Measurements from ENCODE around the gene FOCAD.
"Not testable (repeated sequence)": the region's sequence is repeated elsewhere in the genome, so short reads cannot be mapped to it uniquely, and the experiment has no call there.

FOCAD gene

DNA sequence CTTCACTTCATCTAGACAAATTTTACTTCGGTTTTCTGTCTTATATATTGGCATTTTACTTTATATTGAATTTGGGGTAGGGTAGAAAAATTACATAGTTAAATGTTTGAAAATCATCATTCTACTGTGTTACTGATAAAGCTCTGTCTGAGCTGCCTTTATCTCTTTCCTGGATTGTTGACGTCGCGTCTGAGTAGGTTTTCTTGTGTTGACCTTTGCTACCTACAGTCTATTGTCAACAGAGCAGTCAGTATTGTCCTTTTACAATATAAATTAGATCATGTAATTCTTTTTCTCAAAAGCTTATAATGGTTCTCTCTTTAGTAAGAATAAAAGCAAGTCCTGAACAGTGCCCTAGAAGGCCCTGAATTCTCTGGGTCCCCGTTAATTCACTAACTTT lies 219.2 kb downstream of the FOCAD start:
- DNase-seq: no peak

DNA sequence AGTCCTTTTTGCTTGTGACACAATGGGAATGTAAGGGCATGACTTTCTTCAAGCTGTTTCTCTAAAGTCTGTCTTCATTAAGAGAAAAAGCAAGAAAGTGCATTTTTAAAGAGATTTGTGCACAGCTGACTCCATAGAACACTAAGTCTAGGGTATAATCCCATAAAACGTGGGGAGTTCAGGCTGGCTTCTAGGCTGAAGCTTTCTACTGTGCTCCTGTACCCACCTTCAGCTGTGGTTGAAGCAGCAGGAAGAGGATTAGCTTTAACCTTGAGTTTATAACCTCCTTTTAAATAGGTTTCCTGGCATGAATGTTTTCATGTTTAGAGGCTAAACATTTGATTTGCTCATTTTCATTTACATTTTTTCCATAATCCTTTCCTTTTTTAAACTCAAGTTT lies 220.9 kb downstream of the FOCAD start:
- DNase-seq: no peak

GRCh38 chr9:20906326-20906725 lies 222.3 kb downstream of the FOCAD start:
- DNase-seq: no peak

DNA sequence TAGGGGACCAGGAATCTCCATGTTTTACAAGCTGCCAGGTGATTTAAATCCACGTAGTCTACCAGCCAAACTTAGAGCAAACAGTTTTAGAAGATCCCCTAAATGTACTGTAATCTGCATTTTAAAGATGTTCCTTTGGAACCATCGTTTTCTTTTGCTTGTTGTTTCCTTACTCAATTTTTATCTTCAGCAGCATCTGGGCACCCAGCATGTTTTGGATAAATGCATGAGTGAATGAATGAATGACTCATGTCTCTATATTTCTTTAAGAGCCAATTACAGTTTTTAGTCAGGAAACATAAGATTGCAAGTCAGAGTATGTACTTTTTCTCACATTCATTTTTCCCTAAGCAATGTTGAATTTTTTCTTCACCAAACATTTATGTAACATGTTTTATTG lies 224.4 kb downstream of the FOCAD start:
- DNase-seq: no peak

GRCh38 chr9:20914556-20914955 lies 230.5 kb downstream of the FOCAD start:
- no peak for DNase-seq

DNA sequence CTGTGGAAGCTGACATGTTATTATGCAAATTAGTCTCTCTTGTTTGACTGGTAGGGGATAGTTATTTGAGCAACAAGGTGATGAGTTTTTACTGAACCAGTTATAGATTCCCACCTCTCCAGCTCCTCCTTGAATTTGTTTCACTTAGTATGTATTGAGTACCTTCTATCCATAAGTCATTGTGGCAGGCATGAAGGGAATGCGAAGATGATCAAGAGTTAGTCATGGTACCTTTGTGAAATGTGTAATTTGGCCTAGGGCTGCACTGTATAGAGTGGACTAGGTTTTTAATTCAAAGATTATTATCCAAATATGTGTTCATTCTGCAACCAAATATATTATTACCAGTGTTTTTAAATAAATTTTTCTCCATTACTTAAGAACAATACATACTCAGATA lies 237.3 kb downstream of the FOCAD start:
- DNase-seq: no peak

DNA sequence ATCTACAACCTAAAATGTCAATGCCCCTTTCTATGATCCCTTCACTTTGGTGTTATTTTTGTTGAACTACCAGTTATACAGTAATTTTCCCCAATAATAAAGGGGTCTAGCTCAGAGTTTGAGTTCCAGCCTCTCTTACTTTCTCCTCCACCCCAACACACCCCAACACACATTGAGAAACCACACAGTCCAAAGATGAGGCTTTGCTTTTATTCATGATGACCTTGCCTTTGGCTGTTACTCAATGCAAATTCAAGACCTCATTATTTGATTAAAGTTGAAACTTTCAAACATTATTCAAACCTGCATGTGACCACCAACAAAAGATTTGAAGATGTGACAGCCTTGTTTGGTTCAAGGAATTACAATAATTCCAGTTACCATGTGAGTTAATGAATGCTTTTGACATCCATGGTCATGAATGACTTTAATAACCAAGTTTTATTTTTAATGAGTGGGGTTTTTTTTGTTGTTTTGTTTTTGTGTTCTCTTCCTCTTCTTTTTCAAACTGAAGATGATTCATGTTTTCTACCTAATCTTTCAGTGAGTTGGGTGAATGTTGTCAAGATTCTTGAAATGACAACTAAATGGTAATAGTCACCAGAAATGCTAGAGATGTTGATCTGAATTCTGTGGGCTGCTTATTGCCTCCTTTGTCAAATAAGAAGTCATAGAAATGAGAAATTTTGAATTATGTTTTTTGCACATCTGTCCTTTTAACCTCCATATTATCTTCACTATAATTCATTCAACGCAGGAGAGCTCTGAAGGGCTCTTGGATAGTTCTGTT lies 241.4 kb downstream of the FOCAD start:
- DNase-seq: no peak

- DNase-seq: no peak
These were observed 245.2 kb downstream of the FOCAD start for GRCh38 chr9:20929276-20929675.

- no peak for DNase-seq
These were observed 246.8 kb downstream of the FOCAD start for GRCh38 chr9:20930836-20931235.

- no peak for DNase-seq
These were observed 256.6 kb downstream of the FOCAD start for GRCh38 chr9:20940447-20941173.

DNA sequence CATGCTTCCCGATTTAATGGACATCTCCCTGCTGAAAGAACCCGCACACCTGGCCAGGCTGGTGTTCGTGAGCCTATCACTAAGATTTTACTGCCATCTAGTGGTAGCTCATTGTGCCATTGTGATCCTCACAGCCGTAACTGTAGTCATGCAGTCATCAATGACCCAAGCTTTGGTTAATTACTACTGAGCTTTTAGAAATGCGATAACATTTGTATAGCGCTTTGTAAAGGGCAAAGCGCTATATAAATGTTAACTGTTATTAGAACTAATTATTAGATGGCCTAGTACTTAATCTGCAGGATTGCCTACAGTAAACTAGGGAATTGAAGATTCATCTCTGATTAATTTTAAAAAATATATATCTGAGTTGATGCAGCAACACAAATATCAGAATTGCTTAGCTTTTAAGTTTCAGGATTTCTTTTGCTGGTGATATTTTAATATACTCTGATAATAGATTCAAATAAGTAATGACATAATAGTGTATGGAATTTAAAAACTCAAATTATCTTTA lies 257.2 kb downstream of the FOCAD start:
- DNase-seq: peak; percentile 56

DNA sequence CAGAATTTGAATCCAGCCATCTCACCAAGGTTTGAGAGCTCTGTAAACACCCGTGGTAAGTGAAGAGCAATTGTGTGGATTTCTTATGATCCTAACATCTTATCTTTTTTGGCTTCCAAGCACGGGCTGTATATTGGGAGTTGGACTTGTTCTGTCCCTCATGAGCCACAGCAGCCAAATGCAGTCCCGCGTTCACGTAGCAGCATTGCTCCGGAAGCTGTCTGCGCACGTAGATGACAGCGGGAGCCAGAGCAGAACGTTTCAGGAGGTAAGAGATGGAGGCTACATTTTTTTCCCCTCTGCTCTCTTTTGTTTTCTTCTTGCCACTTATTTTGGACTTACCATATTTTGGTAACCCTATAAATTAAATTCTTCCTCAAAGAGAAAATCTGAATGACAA lies 260.4 kb downstream of the FOCAD start:
- DNase-seq: no peak

- DNase-seq: no peak
These were observed 261.2 kb downstream of the FOCAD start for GRCh38 chr9:20945269-20945668.

GRCh38 chr9:20945856-20946255 lies 261.8 kb downstream of the FOCAD start:
- DNase-seq: no peak

DNA sequence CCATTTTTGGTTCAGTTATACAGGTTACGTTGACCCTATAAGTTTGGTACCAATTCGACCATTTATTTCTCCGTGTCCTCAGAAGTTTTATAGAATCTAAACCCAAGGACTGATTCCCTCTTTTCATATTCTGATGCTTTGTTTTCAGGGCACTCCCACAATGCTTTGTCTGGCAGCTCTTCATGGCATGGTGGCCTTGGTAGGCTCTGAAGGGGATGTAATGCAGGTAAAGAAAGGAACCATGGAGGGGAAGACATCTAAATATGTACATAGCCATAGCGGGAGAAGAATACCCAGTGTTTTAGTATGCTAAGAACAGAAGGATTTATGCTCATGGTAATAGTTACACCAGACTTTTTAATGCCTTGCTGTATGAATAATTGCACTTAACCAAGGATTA lies 264.6 kb downstream of the FOCAD start:
- DNase-seq: no peak

- DNase-seq: no peak
These were observed 266.6 kb downstream of the FOCAD start for GRCh38 chr9:20950707-20951106.

DNA sequence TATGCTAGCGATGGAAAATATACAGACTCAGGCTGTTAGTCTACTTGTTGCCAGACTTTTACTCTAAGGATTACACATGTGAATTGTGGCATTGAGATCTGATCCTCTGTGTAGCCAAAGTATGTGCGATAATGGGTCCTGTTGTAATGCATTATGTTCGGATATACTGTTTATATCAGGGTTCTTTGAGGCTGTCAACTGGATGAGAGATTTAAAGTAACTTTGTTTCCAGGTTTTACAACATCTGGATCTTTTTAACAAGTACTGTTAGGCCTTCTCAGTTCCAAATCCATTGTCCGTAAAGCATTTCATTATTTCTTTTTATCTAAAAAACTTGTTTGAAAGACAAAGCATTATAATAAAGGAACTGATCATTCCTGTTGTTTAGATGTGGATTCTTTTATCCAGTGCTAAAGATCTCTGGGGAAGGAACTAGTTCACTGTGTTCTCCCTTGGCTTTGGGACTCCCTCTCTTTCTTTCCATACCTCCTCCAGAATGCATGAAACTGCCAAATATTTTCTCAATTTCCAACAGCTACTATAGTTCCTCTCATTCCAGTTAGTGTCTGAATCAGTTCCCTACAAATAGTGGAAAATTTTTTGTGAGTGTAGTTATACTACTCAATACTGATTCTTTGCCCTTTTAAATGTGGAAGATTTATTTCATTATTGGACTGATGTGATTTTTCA lies 278.6 kb downstream of the FOCAD start:
- DNase-seq: no peak

- no peak for DNase-seq
These were observed 288.6 kb downstream of the FOCAD start for GRCh38 chr9:20972684-20973083.

GRCh38 chr9:20973246-20973947 lies 289.3 kb downstream of the FOCAD start:
- not testable (repeated sequence) for DNase-seq

- DNase-seq: not testable (repeated sequence)
These were observed 290.3 kb downstream of the FOCAD start for GRCh38 chr9:20974191-20974938.

DNA sequence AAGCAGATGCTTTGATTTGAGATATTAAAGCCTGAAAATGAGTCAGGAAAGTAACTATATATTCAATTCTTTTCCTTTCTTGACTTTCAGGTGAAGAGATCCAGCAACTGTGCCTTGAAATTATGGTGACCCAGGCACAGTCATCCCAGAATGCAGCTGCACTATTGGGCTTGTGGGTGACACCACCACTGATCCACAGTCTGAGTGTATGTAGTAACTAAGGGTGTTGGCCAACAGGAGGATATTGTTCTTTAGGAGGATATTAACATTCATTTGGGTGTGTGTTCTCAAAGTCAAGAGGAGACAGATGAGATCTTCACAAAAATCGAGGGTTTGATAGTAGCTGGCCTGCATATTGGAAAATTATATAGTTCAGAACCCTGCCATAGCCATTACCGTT lies 294.2 kb downstream of the FOCAD start:
- DNase-seq: no peak

DNA sequence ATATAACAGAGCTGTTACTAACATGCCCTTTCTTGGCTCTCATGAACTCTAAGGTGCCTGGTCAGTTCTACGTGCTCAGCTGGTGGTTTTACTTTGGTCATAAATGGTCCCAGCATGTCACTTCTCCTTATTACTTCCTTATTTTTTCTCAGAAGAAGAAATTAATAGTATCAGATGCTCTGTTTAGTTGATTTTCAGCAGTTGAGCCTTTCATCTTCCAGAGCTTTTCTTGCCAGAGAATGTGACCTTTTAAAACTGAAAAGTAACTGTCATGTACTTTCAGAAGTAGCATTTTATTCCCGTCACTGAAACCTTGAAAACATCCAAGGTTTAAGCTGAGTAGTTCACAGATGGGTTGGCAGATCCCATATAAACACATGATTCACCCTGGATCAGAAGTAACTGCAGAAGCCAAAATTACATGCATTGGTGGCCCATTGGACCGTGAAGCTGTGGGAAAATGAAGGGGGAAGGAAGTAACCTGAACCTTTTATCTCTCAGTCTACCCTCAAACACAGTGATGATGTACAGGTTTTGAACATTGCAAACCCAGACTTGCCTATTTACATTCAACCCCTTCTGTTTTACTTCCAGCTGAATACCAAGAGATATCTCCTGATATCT lies 296.9 kb downstream of the FOCAD start:
- peak; percentile 41 for DNase-seq

All from amniotic stem cell (primary cell).